H9 (cell line): ENCODE results near the gene WBP1L. TPM values are rescaled to one million over a fixed set of nuclear protein-coding genes. Genes with fewer than 3 reads are reported as not detected.
A peak's percentile ranks its signal among the peaks of the same experiment; 100 is the strongest.

Source experiments
- DNase-seq: peaks from one replicate; pipeline ENCODE4 v3.0.0-alpha.2; 2017
- H2AFZ ChIP-seq: one replicate; pipeline ENCODE4 v1.6.1; 2013; ENCODE audit warnings: mild to moderate bottlenecking, low read length, control low read depth, moderate library complexity
- H2AK5ac ChIP-seq: 2 replicates; pipeline ENCODE4 v1.6.1; 2013; ENCODE audit warnings: low read length, control low read depth, mixed read lengths; ENCODE audit not compliant: insufficient read length
- H2BK120ac ChIP-seq: one replicate; pipeline ENCODE4 v1.6.1; 2013; ENCODE audit warnings: low read depth, mild to moderate bottlenecking, low read length, control low read depth, inconsistent platforms; ENCODE audit not compliant: poor library complexity, severe bottlenecking
- H2BK12ac ChIP-seq: 2 replicates; pipeline ENCODE4 v1.6.1; 2013; ENCODE audit warnings: low read length, control low read depth, mixed read lengths, low read depth; ENCODE audit not compliant: insufficient read length
- H2BK15ac ChIP-seq: 2 replicates; pipeline ENCODE4 v1.6.1; 2013; ENCODE audit warnings: low read depth, low read length, control low read depth
- H2BK20ac ChIP-seq: one replicate; pipeline ENCODE4 v1.6.1; 2013; ENCODE audit warnings: low read depth, mild to moderate bottlenecking, low read length, control low read depth, inconsistent platforms; ENCODE audit not compliant: poor library complexity, severe bottlenecking
- H2BK5ac ChIP-seq: 2 replicates; pipeline ENCODE4 v1.6.1; 2013; ENCODE audit warnings: low read length, control low read depth, mixed read lengths; ENCODE audit not compliant: insufficient read length
- H3K14ac ChIP-seq: 2 replicates; pipeline ENCODE4 v1.6.1; 2013; ENCODE audit warnings: low read length, control low read depth; ENCODE audit not compliant: insufficient read depth
- H3K18ac ChIP-seq: 2 replicates; pipeline ENCODE4 v1.6.1; 2013; ENCODE audit warnings: low read depth, mild to moderate bottlenecking, mixed read lengths, low read length, control low read depth; ENCODE audit not compliant: insufficient read length
- H3K23ac ChIP-seq: 2 replicates; pipeline ENCODE4 v1.6.1; 2013; ENCODE audit warnings: low read length, control low read depth, mixed read lengths, low read depth; ENCODE audit not compliant: insufficient read length
- H3K23me2 ChIP-seq: 2 replicates; pipeline ENCODE4 v1.6.1; 2013; ENCODE audit warnings: low read depth, mild to moderate bottlenecking, mixed read lengths, low read length, control low read depth; ENCODE audit not compliant: insufficient read length, poor library complexity, severe bottlenecking
- H3K27ac ChIP-seq: 2 replicates; pipeline ENCODE4 v1.5.1; 2013; ENCODE audit warnings: low read length, control low read depth, mixed read lengths, low read depth; ENCODE audit not compliant: insufficient read length
- H3K27me3 ChIP-seq: 2 replicates; pipeline ENCODE4 v1.6.1; 2013; ENCODE audit warnings: low read length, control low read depth, inconsistent platforms; ENCODE audit not compliant: insufficient read depth
- H3K4ac ChIP-seq: 2 replicates; pipeline ENCODE4 v1.6.1; 2013; ENCODE audit warnings: low read depth, mild to moderate bottlenecking, control low read depth, inconsistent platforms, low read length, moderate library complexity
- H3K4me1 ChIP-seq: 2 replicates; pipeline ENCODE4 v1.6.1; 2013; ENCODE audit warnings: low read length, control low read depth, inconsistent platforms; ENCODE audit not compliant: insufficient read depth
- H3K4me2 ChIP-seq: 2 replicates; pipeline ENCODE4 v1.6.1; 2013; ENCODE audit warnings: low read length, control low read depth, mixed read lengths; ENCODE audit not compliant: insufficient read length, insufficient read depth
- H3K56ac ChIP-seq: 2 replicates; pipeline ENCODE4 v1.6.1; 2013; ENCODE audit warnings: low read depth, mild to moderate bottlenecking, mixed read lengths, low read length, control low read depth; ENCODE audit not compliant: insufficient read length
- H3K79me1 ChIP-seq: 2 replicates; pipeline ENCODE4 v1.6.1; 2013; ENCODE audit warnings: low read depth, mild to moderate bottlenecking, moderate library complexity, low read length, control low read depth, inconsistent platforms; ENCODE audit not compliant: insufficient read depth, poor library complexity, severe bottlenecking
- H3K79me2 ChIP-seq: 2 replicates; pipeline ENCODE4 v1.6.1; 2013; ENCODE audit warnings: low read length, control low read depth, inconsistent platforms; ENCODE audit not compliant: insufficient read depth
- H3K9ac ChIP-seq: 2 replicates; pipeline ENCODE4 v1.6.1; 2013; ENCODE audit warnings: low read length, control low read depth, mixed read lengths; ENCODE audit not compliant: insufficient read length; ENCODE audit errors: extremely low read depth
- H3K9me3 ChIP-seq: one replicate; pipeline ENCODE4 v1.6.1; 2013; ENCODE audit warnings: low read depth, low read length, inconsistent platforms; ENCODE audit not compliant: control insufficient read depth
- H3T11ph ChIP-seq: one replicate; pipeline ENCODE4 v1.6.1; 2013; ENCODE audit warnings: mild to moderate bottlenecking, low read length, control low read depth, inconsistent platforms
- H4K20me1 ChIP-seq: one replicate; pipeline ENCODE4 v1.6.1; 2013; ENCODE audit not compliant: control insufficient read depth, insufficient read length, insufficient read depth
- H4K5ac ChIP-seq: 2 replicates; pipeline ENCODE4 v1.6.1; 2013; ENCODE audit warnings: low read depth, mild to moderate bottlenecking, mixed read lengths, low read length, control low read depth; ENCODE audit not compliant: insufficient read length
- H4K8ac ChIP-seq: replicated peaks from 2 replicates; pipeline ENCODE4 v1.6.1; 2013; ENCODE audit warnings: low read length, control low read depth, mixed read lengths, low read depth; ENCODE audit not compliant: insufficient read length
- H4K91ac ChIP-seq: 2 replicates; pipeline ENCODE4 v1.6.1; 2013; ENCODE audit warnings: low read depth, mild to moderate bottlenecking, moderate library complexity, mixed read lengths, low read length, control low read depth; ENCODE audit not compliant: insufficient read length
- H3K27ac Mint-ChIP-seq, 3 experiments: 2 replicates in 2 of 3; 3 replicates in 1 of 3; pipeline ENCODE4 v1.8.0; 2020 to 2021; ENCODE audit warnings: mixed read lengths in 3 of 3, mild to moderate bottlenecking in 1 of 3, moderate library complexity in 1 of 3
- H3K27me3 Mint-ChIP-seq: 2 replicates; pipeline ENCODE4 v1.8.0; 2021; ENCODE audit warnings: low read depth, mild to moderate bottlenecking, moderate library complexity, mixed read lengths
- H3K36me3 Mint-ChIP-seq, 3 experiments: 2 replicates in 2 of 3; 3 replicates in 1 of 3; pipeline ENCODE4 v1.8.0; 2020 to 2021; ENCODE audit warnings: low read depth in 3 of 3, mixed read lengths in 3 of 3; ENCODE audit not compliant: insufficient read depth in 1 of 3
- H3K4me1 Mint-ChIP-seq, 2 experiments: 2 replicates each; pipeline ENCODE4 v1.8.0; 2020; ENCODE audit warnings: mixed read lengths in 2 of 2
- H3K4me3 Mint-ChIP-seq, 2 experiments: 2 replicates in 1 of 2; 3 replicates in 1 of 2; pipeline ENCODE4 v1.8.0; 2020 to 2021; ENCODE audit warnings: mild to moderate bottlenecking in 2 of 2, mixed read lengths in 2 of 2, moderate library complexity in 1 of 2
- H3K9me3 Mint-ChIP-seq, 2 experiments: 2 replicates in 1 of 2; 3 replicates in 1 of 2; pipeline ENCODE4 v1.8.0; 2020; ENCODE audit warnings: mild to moderate bottlenecking in 2 of 2, mixed read lengths in 2 of 2, moderate library complexity in 1 of 2
- CTCF ChIP-seq: fragments of 200-600 bp; sonication (generic); conservative IDR thresholded peaks from 3 replicates; pipeline ENCODE4 v1.8.0; 2021; ENCODE audit warnings: antibody characterized with exemption, mild to moderate bottlenecking
- WGBS: extraction: QIAGEN DNeasy Blood & Tissue Kit; methylation state at CpG from one replicate; pipeline ENCODE4 v1.1.7; 2013; ENCODE audit warnings: missing lambda C conversion rate, low lambda C conversion rate, mixed read lengths; ENCODE audit not compliant: insufficient read length; ENCODE audit errors: extremely low coverage; 5-methylcytosine and 5-hydroxymethylcytosine counted together
- total RNA-seq: library from RNA; stranded (reverse); gene quantifications from 2 replicates; pipeline ENCODE4 v1.2.1, GENCODE V29; 2021

Gene WBP1L
- total RNA-seq, 1 experiment from 2014 or later, result 23.8 TPM

- peak overlapping the region; percentile 41 to 84 (median 43); a peak in 4 of 7 replicates for H3K27ac Mint-ChIP-seq
- TF ChIP-seq CTCF, result no peak
- peaks cover 34 to 61% (median 50%) of the 10 kb centered on the region in 3 experiments; a peak in 6 of 7 replicates for H3K36me3 Mint-ChIP-seq
Measured at GRCh38 chr10:102735065-102735562, 8.6 kb upstream of the WBP1L start.

More at GRCh38 chr10:102735065-102735562, 8.6 kb upstream of the WBP1L start:
- Histone ChIP-seq H2BK120ac (no peak overlapping the region), H4K20me1 (no peaks in the 10 kb centered on the region), H2BK20ac (no peak overlapping the region), H2AFZ (no peak overlapping the region), H3T11ph (no peak overlapping the region), H3K23ac (no peak overlapping the region), H3K27ac (no peak overlapping the region), H3K79me2 (no peaks in the 10 kb centered on the region), H3K27me3 (no peaks in the 10 kb centered on the region), H3K4ac (no peak overlapping the region), H3K9ac (no peak overlapping the region), H3K4me2 (no peak overlapping the region), H4K5ac (no peak overlapping the region), H3K14ac (no peak overlapping the region), H3K56ac (no peak overlapping the region), H3K9me3 (no peaks in the 10 kb centered on the region), H3K4me1 (0 out of 2 replicates have a peak, but pooled peaks cover 3% of the 10 kb centered on the region), H2BK15ac (no peak overlapping the region), H4K91ac (no peak overlapping the region), H3K23me2 (no peaks in the 10 kb centered on the region), H3K18ac (no peak overlapping the region), H4K8ac (no peak overlapping the region), H2BK12ac (no peak overlapping the region), H3K79me1 (no peaks in the 10 kb centered on the region), H2AK5ac (no peak overlapping the region), H2BK5ac (no peak overlapping the region)
- H3K4me3 Mint-ChIP-seq, result no peak overlapping the region; a peak in 1 of 5 replicates
- peak; percentile 78 for DNase-seq
- no CpG with 5 or more reads among the region's 9 CpGs for WGBS
- no peaks in the 10 kb centered on the region for H3K9me3 Mint-ChIP-seq
- no peaks in the 10 kb centered on the region for H3K27me3 Mint-ChIP-seq
- H3K4me1 Mint-ChIP-seq, result peaks cover 9 to 17% of the 10 kb centered on the region in 2 experiments
